Stimulated activated CD4-positive, alpha-beta T cell treated with anti-CD3 and anti-CD28 coated beads, TNF-alpha, amount 100 ng/mL, for 4 hours (primary cell): ENCODE data around the gene NSL1.
A peak's percentile ranks its signal among the peaks of the same experiment; 100 is the strongest.

ENCODE experiments used
- DNase-seq, 3 experiments: peaks; one replicate each; pipeline ENCODE4 v3.0.0-alpha.2; 2020; ENCODE audit warnings: low read depth in 3 of 3

Gene NSL1

GRCh38 chr1:212703991-212704564 is 87.5 kb downstream of the NSL1 start:
- no peak for DNase-seq

- DNase-seq, result no peak
These were observed 88.9 kb downstream of the NSL1 start for GRCh38 chr1:212702672-212703071.

- DNase-seq, result no peak
These were observed 89.7 kb downstream of the NSL1 start for GRCh38 chr1:212701910-212702309.

GRCh38 chr1:212700892-212701819 is 90.4 kb downstream of the NSL1 start:
- peak; percentile 18 to 24 (median 18) for DNase-seq

GRCh38 chr1:212700223-212700891 is 91.2 kb downstream of the NSL1 start:
- peak; percentile 48 to 69 (median 53) for DNase-seq

GRCh38 chr1:212699625-212700222 is 91.9 kb downstream of the NSL1 start, which contains the start of gene BATF3:
Gene BATF3 (minus strand): TSS chr1:212699840. CDS start chr1:212699762, 78 bp downstream.
- peak in 2 of 3 experiments; percentile 48 to 64 for DNase-seq

- DNase-seq, result peak; percentile 16 to 42 (median 33)
These were observed 92.4 kb downstream of the NSL1 start for GRCh38 chr1:212699104-212699624.

- no peak for DNase-seq
These were observed 93.0 kb downstream of the NSL1 start for GRCh38 chr1:212698467-212699103.

- DNase-seq, result no peak
These were observed 94.8 kb downstream of the NSL1 start for GRCh38 chr1:212696721-212697331.

GRCh38 chr1:212692774-212693644 is 98.6 kb downstream of the NSL1 start:
- no peak for DNase-seq

- DNase-seq, result no peak
These were observed 100.0 kb downstream of the NSL1 start for GRCh38 chr1:212691561-212692071.

- DNase-seq, result no peak
These were observed 100.7 kb downstream of the NSL1 start for GRCh38 chr1:212690816-212691403.

GRCh38 chr1:212689758-212690529 is 101.6 kb downstream of the NSL1 start:
- DNase-seq, result no peak

GRCh38 chr1:212689196-212689725 is 102.3 kb downstream of the NSL1 start:
- no peak for DNase-seq

- no peak for DNase-seq
These were observed 103.1 kb downstream of the NSL1 start for GRCh38 chr1:212688341-212689047.

- DNase-seq, result no peak
These were observed 103.8 kb downstream of the NSL1 start for GRCh38 chr1:212687811-212688210.

- DNase-seq, result no peak
These were observed 105.0 kb downstream of the NSL1 start for GRCh38 chr1:212686591-212686990.
